Brain microvascular endothelial cell (primary cell): Measurements from ENCODE around the gene AUTS2.
"Not testable (repeated sequence)": the region's sequence is repeated elsewhere in the genome, so short reads cannot be mapped to it uniquely, and the experiment has no call there.

Experiments used
- DNase-seq: peaks from one replicate; pipeline ENCODE4 v3.0.0-alpha.2; 2020
- H3K27ac ChIP-seq: fragments of 250-450 bp; sonication (Bioruptor Pico); 2 replicates; pipeline ENCODE4 v1.5.1; 2020; ENCODE audit warnings: mild to moderate bottlenecking, moderate library complexity
- H3K27me3 ChIP-seq: fragments of 250-450 bp; sonication (Bioruptor Pico); replicated peaks from 2 replicates; pipeline ENCODE4 v1.5.1; 2020; ENCODE audit warnings: mild to moderate bottlenecking
- H3K36me3 ChIP-seq: fragments of 250-450 bp; sonication (Bioruptor Pico); replicated peaks from 2 replicates; pipeline ENCODE4 v1.5.1; 2020; ENCODE audit warnings: mild to moderate bottlenecking
- H3K4me3 ChIP-seq: 2 replicates; pipeline ENCODE4 v1.5.1; 2011; ENCODE audit warnings: low read depth, mild to moderate bottlenecking, control low read depth, low read length, moderate library complexity
- CTCF ChIP-seq: IDR thresholded peaks from 2 replicates; pipeline ENCODE4 v1.5.1; 2011; ENCODE audit warnings: low read depth, mild to moderate bottlenecking, moderate library complexity, low read length, control low read depth, inconsistent platforms; ENCODE audit errors: missing control alignments
- in situ Hi-C: cut with HindIII; loops from 2 replicates; pipeline ENCODE4 v1.10.0; 2017; ENCODE audit warnings: low sequenced_read_pairs, low pct_ligation_motif_present

The AUTS2 gene

GRCh38 chr7:70589010-70589409 is 990.7 kb downstream of the AUTS2 start:
- no peak for TF ChIP-seq CTCF
- in situ Hi-C loops, result no loop called here
- no peak overlapping the region for H3K4me3 ChIP-seq
- no peaks in the 10 kb centered on the region for H3K27me3 ChIP-seq
- no peaks in the 10 kb centered on the region for H3K36me3 ChIP-seq
- no peak for DNase-seq
- H3K27ac ChIP-seq, result no peak overlapping the region

- Histone ChIP-seq H3K27ac (no peak overlapping the region), H3K27me3 (no peaks in the 10 kb centered on the region), H3K4me3 (no peak overlapping the region), H3K36me3 (no peaks in the 10 kb centered on the region)
- DNase-seq, result no peak
- no peak for TF ChIP-seq CTCF
- in situ Hi-C loops, result no loop called here
Measured at GRCh38 chr7:70589590-70589989, 991.3 kb downstream of the AUTS2 start.

- Histone ChIP-seq H3K27ac (no peak overlapping the region), H3K4me3 (no peak overlapping the region), H3K36me3 (no peaks in the 10 kb centered on the region), H3K27me3 (peaks cover 2% of the 10 kb centered on the region)
- TF ChIP-seq CTCF, result no peak
- no peak for DNase-seq
- in situ Hi-C loops, result no loop called here
Measured at GRCh38 chr7:70590126-70590854, 992.0 kb downstream of the AUTS2 start.

- H3K27ac ChIP-seq, result no peak overlapping the region
- H3K4me3 ChIP-seq, result no peak overlapping the region
- H3K27me3 ChIP-seq, result peaks cover 11% of the 10 kb centered on the region
- in situ Hi-C loops, result no loop called here
- no peak for DNase-seq
- no peak for TF ChIP-seq CTCF
- H3K36me3 ChIP-seq, result no peaks in the 10 kb centered on the region
Measured at GRCh38 chr7:70591643-70592042, 993.4 kb downstream of the AUTS2 start.

- TF ChIP-seq CTCF, result no peak
- H3K27ac ChIP-seq, result no peak overlapping the region
- DNase-seq, result no peak
- in situ Hi-C loops, result no loop called here
- no peak overlapping the region for H3K4me3 ChIP-seq
- H3K27me3 ChIP-seq, result peaks cover 15% of the 10 kb centered on the region
- no peaks in the 10 kb centered on the region for H3K36me3 ChIP-seq
Measured at GRCh38 chr7:70592171-70592570, 993.9 kb downstream of the AUTS2 start.

- no peak for DNase-seq
- Histone ChIP-seq H3K36me3 (no peaks in the 10 kb centered on the region), H3K4me3 (no peak overlapping the region), H3K27me3 (peaks cover 18% of the 10 kb centered on the region), H3K27ac (no peak overlapping the region)
- TF ChIP-seq CTCF, result no peak
- in situ Hi-C loops, result no loop called here
Measured at GRCh38 chr7:70594170-70594569, 995.9 kb downstream of the AUTS2 start.

- in situ Hi-C loops, H3K4me3 ChIP-seq, H3K27ac ChIP-seq, H3K36me3 ChIP-seq, DNase-seq: not testable (repeated sequence)
- H3K27me3 ChIP-seq, result peaks cover 18% of the 10 kb centered on the region
Measured at GRCh38 chr7:70594885-70595284, 996.6 kb downstream of the AUTS2 start.
